ENCODE results near the gene PGA4.
"Not testable (repeated sequence)": the region's sequence is repeated elsewhere in the genome, so short reads cannot be mapped to it uniquely, and the experiment has no call there.

PGA4 gene

DNA sequence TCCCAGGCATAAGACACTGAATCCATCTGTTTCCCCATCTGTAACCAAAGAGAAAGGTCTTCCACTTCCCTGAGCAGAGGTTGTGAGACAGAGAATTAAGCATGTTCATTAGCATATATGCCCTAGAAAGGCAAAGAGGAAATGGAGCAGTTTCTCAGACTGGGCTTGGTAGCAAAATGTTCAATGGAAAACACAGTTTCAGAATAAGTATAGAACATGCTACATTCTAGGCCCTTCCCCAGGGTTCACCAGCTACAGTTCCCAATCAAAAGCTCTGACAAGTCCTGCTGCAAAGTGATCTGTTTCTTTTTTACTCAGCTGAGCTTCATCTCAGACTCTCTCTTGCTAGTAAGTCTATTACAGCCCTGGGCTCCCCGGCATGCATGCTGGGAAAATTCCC, 30.2 kb downstream of the PGA4 start:
- DNase-seq: not testable (repeated sequence)

DNA sequence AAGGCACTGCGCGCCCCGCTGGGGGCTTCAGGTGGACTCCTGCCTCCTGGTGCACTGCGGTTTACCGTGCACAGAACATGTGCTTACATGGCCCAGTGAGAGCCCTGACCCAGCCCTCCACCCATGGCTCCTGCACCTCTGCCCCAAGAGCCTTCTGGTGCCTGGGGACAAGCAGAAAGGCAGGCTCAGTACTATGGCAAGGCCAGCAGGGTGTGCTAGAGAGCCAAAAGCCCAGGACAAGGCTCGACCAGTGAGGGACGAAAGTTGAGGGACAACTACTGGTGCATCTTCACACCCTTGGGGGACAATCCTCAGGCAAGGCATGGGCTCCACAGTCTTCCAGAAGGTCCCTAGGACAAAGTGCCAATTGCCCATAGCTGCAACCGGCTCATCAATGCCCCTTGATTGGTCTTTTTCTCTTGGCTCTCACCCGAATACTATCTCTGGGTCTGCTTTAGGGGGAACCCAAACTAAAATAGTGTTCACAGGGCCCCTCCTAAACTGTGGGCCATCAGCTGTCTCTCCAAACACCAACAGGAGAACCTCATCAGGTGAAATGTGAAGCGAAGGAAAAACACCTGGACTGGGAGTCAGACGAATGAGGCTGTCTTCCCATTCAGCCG, 32.4 kb downstream of the PGA4 start:
- DNase-seq: peak; percentile 48

DNA sequence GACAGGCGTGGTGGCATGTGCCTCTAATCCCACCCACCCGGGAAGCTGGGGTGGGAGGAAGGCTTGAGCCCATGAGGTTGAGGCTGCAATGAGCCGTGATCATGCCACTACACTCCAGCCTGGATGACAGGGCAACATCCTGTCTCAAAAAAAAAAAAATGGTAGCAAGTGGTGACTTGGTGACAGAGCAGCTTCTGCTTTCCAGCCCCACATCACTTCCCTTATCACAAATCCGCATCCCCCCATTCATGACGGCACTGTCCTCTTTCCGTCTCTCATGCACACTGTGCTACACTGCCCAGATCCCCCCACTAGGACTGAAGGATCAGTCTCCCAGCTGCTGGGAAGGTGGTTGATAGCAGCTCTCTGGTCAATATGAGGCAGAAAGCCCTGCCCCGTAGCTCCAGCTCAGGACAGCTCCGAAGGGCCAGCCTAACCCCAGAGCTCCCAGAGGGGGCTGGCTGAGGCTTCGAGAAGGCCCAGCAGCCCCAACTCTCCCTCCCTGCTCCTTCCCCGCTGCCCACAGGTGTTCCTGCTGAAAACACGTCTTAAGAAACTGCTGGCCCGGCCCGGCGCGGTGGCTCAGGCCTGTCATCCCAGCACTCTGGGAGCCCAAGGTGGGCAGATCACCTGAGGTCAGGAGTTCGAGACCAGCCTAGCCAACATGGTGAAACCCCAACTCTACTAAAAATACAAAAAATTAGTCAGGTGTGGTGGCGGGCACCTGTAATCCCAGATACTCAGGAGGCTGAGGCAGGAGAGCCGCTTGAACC, 34.7 kb downstream of the PGA4 start:
- DNase-seq: no peak

DNA sequence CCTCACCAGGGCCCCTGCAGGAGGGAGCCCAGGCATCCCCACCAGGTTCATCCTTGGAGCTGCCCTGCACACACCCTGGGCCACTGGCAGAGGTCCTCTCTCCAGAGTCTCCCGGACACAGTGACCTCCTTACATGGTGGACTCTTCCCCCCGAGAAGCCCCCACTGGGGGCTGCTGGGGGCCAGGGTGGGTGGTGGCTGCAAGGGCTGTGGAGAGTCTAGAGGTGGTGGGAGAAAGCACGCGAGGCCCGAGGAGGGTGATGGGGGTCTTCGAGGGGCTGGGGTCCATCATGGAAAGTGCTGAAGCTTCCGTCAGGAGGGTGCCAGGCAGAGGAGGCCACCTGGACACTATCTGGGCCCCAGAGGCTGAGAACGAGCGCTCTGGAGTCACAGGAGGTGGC, 36.4 kb downstream of the PGA4 start:
- DNase-seq: no peak

DNA sequence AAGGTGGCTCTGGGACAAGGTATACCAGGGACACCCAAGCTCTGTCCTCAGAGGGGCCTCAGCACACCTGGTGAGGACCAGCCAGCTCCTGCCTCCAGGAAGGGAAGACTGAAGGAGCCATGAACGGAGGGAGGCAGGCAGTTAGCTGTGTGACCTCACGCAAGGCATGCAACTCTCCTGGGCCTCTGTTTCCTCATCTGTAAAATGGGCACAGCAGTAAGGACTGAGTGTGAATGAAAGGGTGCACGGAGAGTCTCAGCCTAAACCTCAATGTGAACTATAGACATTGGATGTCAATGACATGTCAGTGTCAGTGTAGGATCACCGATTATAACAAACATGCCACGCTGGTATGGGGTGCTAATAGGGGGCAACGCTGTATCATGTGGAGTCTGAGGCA, 37.2 kb downstream of the PGA4 start:
- no peak for DNase-seq

DNA sequence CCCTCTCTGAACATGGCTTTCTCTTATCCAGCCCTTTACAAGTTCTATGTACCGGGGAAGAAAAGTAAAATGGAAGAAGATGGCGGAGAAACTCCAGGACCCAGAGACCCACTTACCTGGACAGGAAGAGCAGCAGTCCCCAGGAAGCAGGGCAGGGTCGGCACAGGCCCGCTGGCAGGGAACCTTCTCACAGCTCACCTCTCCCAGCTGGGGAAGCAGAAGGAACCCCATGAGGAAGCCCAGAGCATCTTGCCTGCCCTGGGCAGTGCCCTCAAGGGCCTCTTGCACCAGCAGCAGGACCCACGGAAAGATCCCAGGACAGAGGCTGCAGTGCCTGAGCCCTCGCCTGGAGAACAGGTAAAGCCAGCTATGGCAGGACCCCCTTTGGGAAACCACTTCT, 42.2 kb downstream of the PGA4 start:
- no peak for DNase-seq

GRCh38 chr11:61264795-61265194, 42.6 kb downstream of the PGA4 start:
- DNase-seq: no peak

DNA sequence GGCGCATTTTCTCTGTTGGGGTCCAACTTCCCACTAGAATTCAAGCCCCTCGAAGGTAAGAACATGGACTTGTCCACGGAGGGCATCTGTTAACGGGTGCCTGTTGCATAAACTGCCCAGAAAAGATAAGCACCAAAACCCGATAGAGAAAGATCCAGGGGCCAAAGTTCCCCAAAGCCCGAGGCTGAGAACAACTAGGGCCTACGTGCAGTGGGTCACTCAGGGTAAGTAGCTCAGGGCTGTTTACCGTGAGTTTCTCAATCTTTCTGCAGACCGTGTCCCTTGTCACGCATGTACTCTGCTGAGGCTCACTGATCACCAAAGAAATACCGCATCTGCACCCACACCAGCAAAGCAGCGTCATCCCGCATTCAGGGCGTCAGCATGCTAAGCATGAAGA, 43.2 kb downstream of the PGA4 start:
- no peak for DNase-seq

DNA sequence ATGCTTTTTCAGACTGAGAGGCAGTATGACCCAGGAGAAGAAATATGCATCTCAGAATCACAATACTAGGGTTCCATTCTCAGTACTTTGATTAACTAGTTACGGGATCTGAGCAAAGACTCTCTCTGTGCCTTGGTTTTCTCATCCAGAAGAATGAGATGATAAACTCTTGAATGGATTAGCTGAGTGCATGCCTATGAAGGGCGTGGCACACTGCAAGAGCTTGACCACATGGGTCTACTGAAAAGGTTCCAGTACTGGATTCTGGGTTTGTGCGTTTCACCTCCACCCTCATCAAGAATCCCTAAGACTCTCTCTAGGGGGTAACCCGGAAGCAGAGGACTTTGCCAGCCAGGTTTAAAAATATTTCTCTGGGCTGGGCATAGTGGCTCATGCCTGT, 44.5 kb downstream of the PGA4 start:
- peak; percentile 29 for DNase-seq

GRCh38 chr11:61267437-61267841, 45.3 kb downstream of the PGA4 start:
- no peak for DNase-seq

DNA sequence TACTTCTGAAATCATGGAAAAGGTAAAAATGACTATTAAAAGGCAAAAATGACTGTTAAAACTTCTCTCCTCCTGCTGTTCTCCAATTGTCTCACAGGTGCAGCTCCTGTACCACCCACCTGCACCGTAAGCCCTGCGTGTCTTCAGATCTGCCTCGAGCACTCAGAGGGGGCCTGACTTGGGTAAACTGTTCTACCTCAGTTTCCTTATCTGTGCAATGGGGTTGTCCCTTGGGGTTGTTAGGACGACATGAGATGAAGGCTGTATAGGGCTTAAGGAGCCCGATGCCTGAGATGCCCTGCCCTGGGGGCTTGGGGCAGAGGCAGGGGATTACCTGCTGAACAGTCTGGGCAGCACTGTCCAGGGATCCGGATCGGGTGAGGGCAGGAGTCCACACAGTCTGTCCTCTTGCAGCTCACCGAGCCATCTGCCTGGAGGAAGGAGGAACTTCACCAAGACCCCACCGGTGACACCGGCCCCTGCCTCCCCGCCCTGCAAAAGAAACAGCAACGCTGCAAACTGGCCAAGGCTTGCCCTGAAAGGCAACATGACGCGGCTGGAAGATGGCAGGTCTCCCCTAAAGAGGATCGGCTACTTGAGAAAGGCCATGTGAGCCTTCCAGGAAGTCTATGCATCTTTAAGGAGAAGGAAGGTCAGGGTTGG, 46.6 kb downstream of the PGA4 start:
- DNase-seq: no peak

DNA sequence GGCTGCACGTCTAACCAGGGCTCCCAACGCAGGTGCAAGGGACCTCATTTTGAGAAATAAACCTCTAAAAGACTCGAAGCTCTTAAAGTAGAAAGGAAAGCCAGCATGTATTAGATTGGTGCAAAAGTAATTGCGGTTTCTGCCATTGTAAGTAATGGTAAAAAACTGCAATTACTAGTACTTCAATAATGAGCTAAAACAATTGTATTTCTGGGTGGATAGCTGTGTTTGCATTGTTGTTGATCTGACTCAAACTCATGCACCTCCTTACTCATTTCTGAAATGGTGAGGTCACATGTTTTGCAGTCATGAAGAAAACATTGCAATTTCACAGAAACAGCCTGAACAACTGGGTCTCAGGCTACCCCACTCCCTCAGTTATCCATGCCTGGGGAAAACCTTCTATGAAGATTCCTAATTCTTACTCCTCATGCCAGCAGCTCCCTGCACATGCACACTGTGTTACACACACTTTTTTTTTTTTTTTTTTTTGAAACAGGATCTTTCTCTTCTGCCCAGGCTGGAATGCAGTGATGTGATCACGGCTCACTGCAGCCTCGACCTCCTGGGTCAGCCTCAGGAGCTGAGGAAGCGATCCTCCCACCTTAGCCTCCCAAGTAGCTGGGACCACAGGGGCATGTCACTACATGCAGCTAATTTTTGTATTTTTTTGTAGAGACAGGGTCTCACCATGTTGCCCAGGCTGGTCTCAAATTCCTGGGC, 48.4 kb downstream of the PGA4 start:
- peak; percentile 72 for DNase-seq

- no peak for DNase-seq
These were observed 50.6 kb downstream of the PGA4 start for GRCh38 chr11:61272731-61273130.

DNA sequence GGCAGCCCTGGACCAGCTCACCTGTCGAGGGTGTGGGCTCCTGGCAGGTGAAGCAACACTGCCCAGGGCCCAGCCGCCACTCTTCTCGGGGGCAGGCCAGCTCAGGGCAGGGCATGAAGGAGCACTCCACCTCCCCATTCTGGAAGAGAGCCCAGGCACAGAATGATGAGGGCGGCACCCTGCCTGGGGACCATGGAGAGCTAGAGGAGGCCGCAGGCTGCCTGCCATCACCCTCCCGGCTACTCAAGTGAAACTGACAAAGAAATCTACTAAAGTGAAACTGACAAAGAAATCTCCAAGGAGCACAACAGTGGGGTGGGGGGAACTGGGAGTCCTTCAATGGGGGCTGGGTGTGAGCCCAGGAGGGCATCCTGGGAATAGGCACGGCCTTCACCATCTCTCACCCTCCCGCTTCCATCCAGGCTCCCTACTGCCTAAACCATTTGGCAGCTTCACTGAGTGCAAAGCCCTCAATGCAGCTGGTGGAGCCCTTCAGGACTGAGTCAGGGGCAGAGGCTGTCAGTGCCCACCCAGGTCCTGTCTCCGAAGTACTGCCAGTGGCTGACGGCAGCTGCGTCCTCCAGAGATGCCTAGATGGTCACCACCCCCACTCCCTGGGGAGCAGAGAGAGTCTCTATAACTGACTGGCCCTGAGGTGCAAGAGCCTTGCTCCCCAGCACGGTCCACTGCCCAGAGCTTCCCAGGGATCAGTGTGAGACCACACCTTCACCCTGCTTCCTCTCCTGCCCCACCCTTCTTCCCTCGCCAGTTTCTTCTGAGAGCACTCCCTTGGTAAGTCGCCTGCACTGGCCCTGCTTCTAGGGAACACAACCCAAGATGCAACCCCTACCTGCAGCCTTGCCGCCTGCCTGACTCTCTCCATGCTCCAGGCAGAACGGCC, 51.3 kb downstream of the PGA4 start:
- DNase-seq: no peak

GRCh38 chr11:61274084-61274483, 51.9 kb downstream of the PGA4 start:
- DNase-seq: no peak

- no peak for DNase-seq
These were observed 53.0 kb downstream of the PGA4 start for GRCh38 chr11:61275191-61275590.

GRCh38 chr11:61277186-61278000, 55.2 kb downstream of the PGA4 start:
- DNase-seq: no peak

GRCh38 chr11:61278001-61278470, 55.9 kb downstream of the PGA4 start:
- DNase-seq: no peak

GRCh38 chr11:61279934-61280659, 58.0 kb downstream of the PGA4 start:
- DNase-seq: no peak

GRCh38 chr11:61280883-61281580, 58.9 kb downstream of the PGA4 start:
- no peak for DNase-seq

Data from HCEC 1CT (cell line).